Measurements from ENCODE around the gene PLD3.

PLD3 gene

GRCh38 chr19:40313229-40313983, 35.1 kb upstream of the PLD3 start:
- Histone ChIP-seq H3K9ac (no peak overlapping the region), H3K27ac (no peak overlapping the region), H3K4me3 (no peak overlapping the region), H3K9me3 (replicated peaks in 1 of 11) (peaks cover 0 to 22% (median 9%) of the 10 kb centered on the region in 11 experiments; a peak in 11 of 22 replicates), H3K36me3 (peaks cover 15 to 46% (median 27%) of the 10 kb centered on the region in 11 experiments; a peak in 19 of 22 replicates), H4K20me1 (peaks cover 0 to 8% (median 0%) of the 10 kb centered on the region in 11 experiments; a peak in 1 of 22 replicates), H3K4me1 (peaks cover 13 to 23% (median 18%) of the 10 kb centered on the region in 10 experiments; a peak in 18 of 20 replicates), H3K4me2 (no peak overlapping the region), H3K27me3 (no peaks in the 10 kb centered on the region)
- TF ChIP-seq Cebpa-rat (IDR thresholded peaks at IDR 0.05), result no peak

GRCh38 chr19:40314656-40315055, 33.8 kb upstream of the PLD3 start:
- no peaks in the 10 kb centered on the region for H3K27me3 ChIP-seq
- H3K27ac ChIP-seq, result peak overlapping the region in 1 of 11 experiments; percentile 17; a peak in 1 of 22 replicates
- H3K36me3 ChIP-seq, result peaks cover 20 to 58% (median 33%) of the 10 kb centered on the region in 11 experiments; a peak in 19 of 22 replicates
- no peak overlapping the region for H3K4me3 ChIP-seq
- peaks cover 0 to 8% (median 0%) of the 10 kb centered on the region in 11 experiments; a peak in 1 of 22 replicates for H4K20me1 ChIP-seq
- H3K9ac ChIP-seq, result 0 out of 22 replicates have a peak overlapping the region, but pooled peaks of 1 of the 11 experiments have one; percentile 11
- peaks cover 11 to 21% (median 17%) of the 10 kb centered on the region in 10 experiments; a peak in 18 of 20 replicates for H3K4me1 ChIP-seq
- H3K9me3 ChIP-seq (replicated peaks in 1 of 11), result peaks cover 0 to 22% (median 9%) of the 10 kb centered on the region in 11 experiments; a peak in 11 of 22 replicates
- TF ChIP-seq Cebpa-rat (IDR thresholded peaks at IDR 0.05), result no peak
- H3K4me2 ChIP-seq, result peak overlapping the region in 8 of 11 experiments; percentile 8 to 66 (median 28); a peak in 10 of 22 replicates

DNA sequence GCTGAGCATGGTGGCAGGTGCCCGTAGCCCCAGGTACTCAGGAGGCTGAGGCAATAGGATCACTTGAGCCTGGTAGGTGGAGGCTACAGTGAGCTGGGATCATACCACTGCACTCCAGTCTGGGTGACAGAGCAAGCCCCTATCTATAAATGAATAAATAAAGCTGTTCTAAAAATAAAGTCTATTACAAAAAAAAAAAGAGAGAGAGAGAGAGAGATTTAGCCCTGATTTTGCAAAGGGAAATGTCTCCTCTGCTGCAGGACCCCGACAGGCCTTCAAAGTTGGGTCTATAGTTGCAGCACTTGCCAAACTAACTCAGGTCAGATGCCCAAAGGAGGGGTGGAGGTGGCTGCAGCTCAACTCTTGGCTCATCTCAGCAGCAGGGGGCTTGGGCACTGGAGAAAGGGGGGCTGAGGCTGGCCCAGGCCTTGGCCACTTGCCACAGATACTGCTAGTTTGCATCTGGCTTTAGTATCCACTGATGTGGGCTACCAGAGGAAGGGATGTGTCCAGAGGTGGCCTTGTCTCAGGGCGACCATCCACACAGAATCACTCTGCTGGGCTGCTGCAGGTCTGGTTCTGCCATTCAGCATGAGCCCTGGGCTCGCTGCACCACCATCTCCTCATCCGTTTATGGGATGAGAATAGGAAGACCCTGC, 32.6 kb upstream of the PLD3 start:
- H3K4me3 ChIP-seq, result no peak overlapping the region
- peaks cover 0 to 22% (median 9%) of the 10 kb centered on the region in 11 experiments; a peak in 11 of 22 replicates for H3K9me3 ChIP-seq (replicated peaks in 1 of 11)
- peaks cover 30 to 71% (median 44%) of the 10 kb centered on the region in 11 experiments for H3K36me3 ChIP-seq
- H3K9ac ChIP-seq, result no peak overlapping the region
- peaks cover 0 to 12% (median 0%) of the 10 kb centered on the region in 11 experiments; a peak in 2 of 22 replicates for H4K20me1 ChIP-seq
- TF ChIP-seq Cebpa-rat (IDR thresholded peaks at IDR 0.05), result no peak
- 0 out of 22 replicates have a peak overlapping the region, but pooled peaks of 1 of the 11 experiments have one; percentile 15 for H3K4me2 ChIP-seq
- H3K4me1 ChIP-seq, result peaks cover 11 to 21% (median 14%) of the 10 kb centered on the region in 10 experiments; a peak in 18 of 20 replicates
- H3K27me3 ChIP-seq, result no peaks in the 10 kb centered on the region
- H3K27ac ChIP-seq, result no peak overlapping the region

- H3K4me1 ChIP-seq, result peaks cover 11 to 20% (median 16%) of the 10 kb centered on the region in 10 experiments; a peak in 18 of 20 replicates
- H3K9ac ChIP-seq, result no peak overlapping the region
- H4K20me1 ChIP-seq, result peaks cover 0 to 14% (median 0%) of the 10 kb centered on the region in 11 experiments; a peak in 3 of 22 replicates
- H3K27me3 ChIP-seq, result no peaks in the 10 kb centered on the region
- H3K27ac ChIP-seq, result no peak overlapping the region
- H3K9me3 ChIP-seq (replicated peaks in 1 of 11), result peaks cover 0 to 10% (median 5%) of the 10 kb centered on the region in 11 experiments; a peak in 11 of 22 replicates
- H3K36me3 ChIP-seq, result peaks cover 44 to 85% (median 56%) of the 10 kb centered on the region in 11 experiments
- H3K4me2 ChIP-seq, result no peak overlapping the region
- TF ChIP-seq Cebpa-rat (IDR thresholded peaks at IDR 0.05), result no peak
- H3K4me3 ChIP-seq, result no peak overlapping the region
These were observed 31.2 kb upstream of the PLD3 start for GRCh38 chr19:40317338-40317737.

DNA sequence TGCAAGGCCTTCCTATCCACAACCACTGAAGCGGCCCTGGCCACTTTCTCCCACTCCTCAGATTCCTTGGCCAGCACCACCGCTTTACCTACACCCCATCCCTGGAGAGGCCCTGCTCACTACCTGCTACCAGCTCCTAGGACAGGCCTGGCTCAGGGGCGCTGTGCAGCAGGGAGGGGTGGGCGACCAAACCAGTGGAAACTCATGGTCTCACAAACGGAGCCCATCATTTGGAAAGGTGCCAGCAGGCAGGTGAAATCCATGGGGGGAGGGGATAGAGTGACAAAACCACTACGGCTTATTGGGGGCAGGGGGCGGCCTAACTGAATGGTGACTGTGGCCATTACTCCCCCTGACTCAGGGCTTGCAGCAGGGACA, 27.9 kb upstream of the PLD3 start:
- Histone ChIP-seq H4K20me1 (peaks cover 0 to 29% (median 0%) of the 10 kb centered on the region in 11 experiments; a peak in 4 of 22 replicates), H3K9me3 (replicated peaks in 1 of 11) (no peaks in the 10 kb centered on the region), H3K4me3 (no peak overlapping the region), H3K4me1 (peaks cover 0 to 11% (median 6%) of the 10 kb centered on the region in 10 experiments; a peak in 6 of 20 replicates), H3K27ac (no peak overlapping the region), H3K36me3 (peaks cover 69 to 99% (median 86%) of the 10 kb centered on the region in 11 experiments), H3K9ac (no peak overlapping the region), H3K27me3 (no peaks in the 10 kb centered on the region), H3K4me2 (no peak overlapping the region)
- TF ChIP-seq Cebpa-rat (IDR thresholded peaks at IDR 0.05), result no peak

GRCh38 chr19:40321076-40321475, 27.4 kb upstream of the PLD3 start:
- Histone ChIP-seq H3K4me3 (no peak overlapping the region), H3K4me2 (no peak overlapping the region), H4K20me1 (peaks cover 0 to 29% (median 0%) of the 10 kb centered on the region in 11 experiments; a peak in 5 of 22 replicates), H3K9me3 (replicated peaks in 1 of 11) (no peaks in the 10 kb centered on the region), H3K9ac (no peak overlapping the region), H3K36me3 (peaks cover 72 to 99% (median 91%) of the 10 kb centered on the region in 11 experiments), H3K27ac (no peak overlapping the region; a peak in 1 of 22 replicates), H3K27me3 (no peaks in the 10 kb centered on the region), H3K4me1 (peaks cover 0 to 10% (median 4%) of the 10 kb centered on the region in 10 experiments; a peak in 6 of 20 replicates)
- no peak for TF ChIP-seq Cebpa-rat (IDR thresholded peaks at IDR 0.05)

DNA sequence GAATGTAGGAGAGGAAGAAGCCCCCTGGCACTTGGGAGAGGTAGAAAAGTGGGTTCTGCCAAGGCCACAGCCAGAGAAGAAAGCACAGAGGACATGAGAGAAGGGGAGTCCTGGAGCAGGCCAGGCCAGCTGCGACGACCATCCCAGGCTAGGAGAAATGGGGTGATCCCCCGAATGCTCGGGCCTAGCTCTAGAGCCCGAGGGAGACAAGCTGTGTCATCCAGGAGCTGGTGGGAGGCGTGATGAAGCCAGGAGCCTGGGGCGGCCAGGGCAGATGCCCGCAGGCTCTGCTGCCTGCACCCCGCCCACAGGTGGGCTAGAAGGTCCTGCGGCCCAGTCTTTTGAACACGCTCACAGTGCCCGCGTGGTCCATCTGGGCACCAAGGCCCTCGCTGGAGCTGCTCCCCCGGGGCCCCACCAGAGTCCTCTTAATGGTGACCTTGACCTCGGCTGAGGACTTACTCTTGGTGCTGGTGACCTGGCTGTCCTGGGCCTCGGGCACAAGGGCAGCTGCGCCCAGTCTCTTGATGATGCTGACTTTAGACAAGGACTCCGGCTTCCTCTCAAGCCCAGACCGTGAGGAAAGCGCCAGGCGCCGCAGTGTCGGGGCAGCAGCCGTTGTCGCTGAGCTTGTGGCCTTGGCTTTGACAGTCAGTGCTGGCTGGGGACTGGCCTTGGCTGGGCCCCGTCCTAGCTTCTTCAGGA, 26.8 kb upstream of the PLD3 start:
- H3K9ac ChIP-seq, result peak overlapping the region in 1 of 11 experiments; percentile 40; a peak in 1 of 22 replicates
- H3K4me1 ChIP-seq, result peaks cover 0 to 9% (median 0%) of the 10 kb centered on the region in 10 experiments; a peak in 3 of 20 replicates
- no peak for TF ChIP-seq Cebpa-rat (IDR thresholded peaks at IDR 0.05)
- no peak overlapping the region for H3K4me2 ChIP-seq
- no peak overlapping the region for H3K4me3 ChIP-seq
- H3K27ac ChIP-seq, result peak overlapping the region in 1 of 11 experiments; percentile 4; a peak in 2 of 22 replicates
- peaks cover 74 to 99% (median 91%) of the 10 kb centered on the region in 11 experiments for H3K36me3 ChIP-seq
- no peaks in the 10 kb centered on the region for H3K27me3 ChIP-seq
- H3K9me3 ChIP-seq (replicated peaks in 1 of 11), result no peaks in the 10 kb centered on the region
- peaks cover 0 to 29% (median 0%) of the 10 kb centered on the region in 11 experiments; a peak in 5 of 22 replicates for H4K20me1 ChIP-seq

- Histone ChIP-seq H3K4me1 (peaks cover 0 to 9% (median 0%) of the 10 kb centered on the region in 10 experiments; a peak in 3 of 20 replicates), H3K27ac (peak overlapping the region in 1 of 11 experiments; percentile 4; a peak in 2 of 22 replicates), H3K27me3 (no peaks in the 10 kb centered on the region), H4K20me1 (peaks cover 0 to 29% (median 0%) of the 10 kb centered on the region in 11 experiments; a peak in 5 of 22 replicates), H3K4me3 (no peak overlapping the region), H3K9ac (no peak overlapping the region), H3K9me3 (replicated peaks in 1 of 11) (no peaks in the 10 kb centered on the region), H3K36me3 (peaks cover 79 to 99% (median 89%) of the 10 kb centered on the region in 11 experiments), H3K4me2 (no peak overlapping the region)
- no peak for TF ChIP-seq Cebpa-rat (IDR thresholded peaks at IDR 0.05)
These were observed 26.3 kb upstream of the PLD3 start for GRCh38 chr19:40322271-40322610.
